Smooth muscle cell (in vitro differentiated cells): ENCODE measurements around the gene CDK6. TPM values are rescaled to one million over a fixed set of nuclear protein-coding genes. Genes with fewer than 3 reads are reported as not detected.

Experiments used
- DNase-seq: peaks from one replicate; lab custom pipeline; 2025; ENCODE audit not compliant: unreplicated experiment; lab: John Stamatoyannopoulos, UW
- H2AFZ ChIP-seq: fragments of 200-600 bp; sonication (generic); 2 replicates; pipeline ENCODE4 v1.6.0; 2016; ENCODE audit warnings: antibody characterized with exemption, low read depth, mild to moderate bottlenecking
- H3F3A ChIP-seq: fragments of 200-600 bp; sonication (generic); 2 replicates; pipeline ENCODE4 v1.6.0; 2017; ENCODE audit warnings: antibody characterized with exemption, low read depth
- H3K27ac ChIP-seq: fragments of 200-600 bp; sonication (generic); 2 replicates; pipeline ENCODE4 v1.5.1; 2016; ENCODE audit warnings: low read depth, mild to moderate bottlenecking
- H3K27me3 ChIP-seq: fragments of 200-600 bp; sonication (generic); 2 replicates; pipeline ENCODE4 v1.6.1; 2016; ENCODE audit warnings: low read depth, mild to moderate bottlenecking
- H3K36me3 ChIP-seq: fragments of 200-600 bp; sonication (generic); 2 replicates; pipeline ENCODE4 v1.5.1; 2016; ENCODE audit warnings: low read depth
- H3K4me1 ChIP-seq: fragments of 200-600 bp; sonication (generic); 2 replicates; pipeline ENCODE4 v1.5.1; 2016; ENCODE audit warnings: low read depth
- H3K4me2 ChIP-seq: fragments of 200-600 bp; sonication (generic); 2 replicates; pipeline ENCODE4 v1.6.0; 2016; ENCODE audit warnings: mild to moderate bottlenecking
- H3K4me3 ChIP-seq: fragments of 200-600 bp; sonication (generic); 2 replicates; pipeline ENCODE4 v1.5.1; 2016; ENCODE audit warnings: mild to moderate bottlenecking
- H3K79me2 ChIP-seq: fragments of 200-600 bp; sonication (generic); 2 replicates; pipeline ENCODE4 v1.6.0; 2016; ENCODE audit warnings: low read depth, mild to moderate bottlenecking
- H3K9ac ChIP-seq: fragments of 200-600 bp; sonication (generic); 2 replicates; pipeline ENCODE4 v1.6.0; 2016; ENCODE audit warnings: low read depth
- H3K9me3 ChIP-seq: fragments of 200-600 bp; sonication (generic); replicated peaks from 2 replicates; pipeline ENCODE4 v1.5.1; 2016; ENCODE audit warnings: low read depth
- H4K20me1 ChIP-seq: fragments of 200-600 bp; sonication (generic); 2 replicates; pipeline ENCODE4 v1.6.0; 2016; ENCODE audit warnings: low read depth
- CTCF ChIP-seq: fragments of 200-600 bp; sonication (generic); IDR thresholded peaks from 2 replicates; pipeline ENCODE4 v1.5.1; 2017; ENCODE audit warnings: borderline replicate concordance, mild to moderate bottlenecking, antibody characterized with exemption; ENCODE audit not compliant: insufficient read depth, poor library complexity, severe bottlenecking
- WGBS: methylation state at CpG from one replicate; pipeline ENCODE4 v1.1.7; 2016; ENCODE audit warnings: low lambda C conversion rate; 5-methylcytosine and 5-hydroxymethylcytosine counted together
- polyA plus RNA-seq: library from polyadenylated mRNA; unstranded; fragments of >200 nt; fragmentation: Nextera tagmentation; extraction: Ambion mirVana; gene quantifications from 2 replicates; pipeline ENCODE4 v1.2.1, GENCODE V29; 2016
- total RNA-seq: library from RNA; depleted of rRNA; stranded (reverse); fragments of >200 nt; gene quantifications from 2 replicates; pipeline ENCODE4 v1.2.3, GENCODE V29; 2014

The CDK6 gene
- total and polyA plus RNA-seq, 2 experiments from 2014 or later = 34.2 to 99.2 TPM

GRCh38 chr7:92634924-92635519, 201.4 kb downstream of the CDK6 start:
- Histone ChIP-seq H3K4me2 (peak overlapping the region; percentile 69), H3K36me3 (no peaks in the 10 kb centered on the region), H3K9ac (peak overlapping the region; percentile 46), H3K27ac (peak overlapping the region; percentile 89), H3K9me3 (no peaks in the 10 kb centered on the region), H2AFZ (no peak overlapping the region), H3K27me3 (no peaks in the 10 kb centered on the region), H3K79me2 (peaks cover 23% of the 10 kb centered on the region), H3F3A (peaks cover 11% of the 10 kb centered on the region), H4K20me1 (peaks cover 42% of the 10 kb centered on the region), H3K4me3 (no peak overlapping the region), H3K4me1 (peaks cover 14% of the 10 kb centered on the region)
- no peak for TF ChIP-seq CTCF
- no peak for DNase-seq
- WGBS = 4% methylated on average over 4 of the region's 4 CpGs

- Histone ChIP-seq H4K20me1 (peaks cover 35% of the 10 kb centered on the region), H3K4me1 (peaks cover 14% of the 10 kb centered on the region), H3K9ac (peak overlapping the region; percentile 37), H3K9me3 (no peaks in the 10 kb centered on the region), H3K79me2 (peaks cover 29% of the 10 kb centered on the region), H3K4me3 (no peak overlapping the region), H3K27ac (peak overlapping the region; percentile 89), H3K36me3 (no peaks in the 10 kb centered on the region), H2AFZ (no peak overlapping the region), H3F3A (peaks cover 11% of the 10 kb centered on the region), H3K27me3 (no peaks in the 10 kb centered on the region), H3K4me2 (peak overlapping the region; percentile 69)
- TF ChIP-seq CTCF = no peak
- WGBS = 80% methylated on average over 1 of the region's 1 CpG
- DNase-seq = no peak
Measured at GRCh38 chr7:92634205-92634604, 202.2 kb downstream of the CDK6 start.

GRCh38 chr7:92633211-92633906, 203.0 kb downstream of the CDK6 start:
- Histone ChIP-seq H3K9me3 (no peaks in the 10 kb centered on the region), H4K20me1 (peaks cover 32% of the 10 kb centered on the region), H3K27ac (peak overlapping the region; percentile 89), H3K27me3 (no peaks in the 10 kb centered on the region), H3F3A (peaks cover 11% of the 10 kb centered on the region), H3K4me3 (no peak overlapping the region), H3K79me2 (peaks cover 29% of the 10 kb centered on the region), H2AFZ (no peak overlapping the region), H3K4me1 (peaks cover 14% of the 10 kb centered on the region), H3K9ac (peak overlapping the region; percentile 54), H3K36me3 (no peaks in the 10 kb centered on the region), H3K4me2 (peak overlapping the region; percentile 69)
- WGBS = 27% methylated on average over 2 of the region's 2 CpGs
- no peak for DNase-seq
- no peak for TF ChIP-seq CTCF
